Stimulated activated CD4-positive, alpha-beta T cell treated with anti-CD3 and anti-CD28 coated beads, Interleukin-15, amount 100 ng/mL, for 48 hours (primary cell): ENCODE data around the gene NOC2L.
"Not testable (repeated sequence)": the region's sequence is repeated elsewhere in the genome, so short reads cannot be mapped to it uniquely, and the experiment has no call there.

ENCODE experiments used
- DNase-seq, 2 donors: peaks; one replicate each; pipeline ENCODE4 v3.0.0-alpha.2; 2020; ENCODE audit warnings: low read depth in 2 of 2

NOC2L gene

DNA sequence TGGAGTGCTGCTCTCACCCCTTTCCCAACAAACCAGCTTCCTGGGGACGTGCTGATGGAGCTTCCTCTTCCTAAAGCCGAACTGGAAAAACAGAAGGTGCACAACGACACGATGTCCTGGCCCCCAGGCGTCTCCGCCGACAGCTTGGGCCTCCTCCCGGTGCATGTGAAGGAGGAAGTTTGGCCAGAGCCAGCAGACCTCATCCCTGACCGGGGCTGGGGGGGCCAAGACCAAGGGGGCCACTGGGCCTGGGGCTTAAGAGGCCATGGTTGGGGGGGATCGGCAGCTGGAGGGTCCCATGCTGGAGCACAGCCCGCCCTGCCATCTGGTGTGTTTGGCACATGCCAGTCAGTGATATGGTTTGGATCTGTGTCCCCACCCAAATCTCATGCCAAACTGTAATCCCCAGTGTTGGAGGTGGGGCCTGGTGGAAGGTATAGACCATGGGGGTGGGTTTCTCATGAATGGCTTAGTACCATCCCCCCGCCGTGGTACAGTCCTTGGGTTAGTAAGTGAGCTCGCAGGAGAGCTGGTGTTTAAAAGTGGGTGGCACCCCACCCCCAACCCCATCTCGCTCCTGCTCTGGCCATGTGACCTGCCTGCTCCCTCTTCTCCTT lies 34.4 kb upstream of the NOC2L start:
- DNase-seq, result no peak

DNA sequence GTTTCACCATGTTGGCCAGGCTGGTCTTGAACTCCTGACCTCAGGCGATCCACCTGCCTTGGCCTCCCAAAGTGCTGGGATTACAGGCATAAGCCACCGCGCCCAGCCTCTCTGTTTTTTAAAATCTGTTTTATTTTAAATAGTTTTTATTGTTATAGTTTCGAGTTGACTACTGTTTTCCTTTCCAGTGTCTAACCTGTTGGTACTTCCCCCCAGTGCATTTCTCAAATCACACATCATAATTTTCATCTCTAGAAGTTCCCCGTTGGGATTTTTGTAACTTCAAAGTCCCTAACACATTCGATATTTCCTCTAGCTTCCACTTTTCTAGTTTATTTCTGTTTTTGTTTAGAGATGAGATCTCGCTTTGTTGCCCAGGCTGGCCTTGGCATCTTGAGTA lies 33.3 kb upstream of the NOC2L start:
- no peak for DNase-seq

DNA sequence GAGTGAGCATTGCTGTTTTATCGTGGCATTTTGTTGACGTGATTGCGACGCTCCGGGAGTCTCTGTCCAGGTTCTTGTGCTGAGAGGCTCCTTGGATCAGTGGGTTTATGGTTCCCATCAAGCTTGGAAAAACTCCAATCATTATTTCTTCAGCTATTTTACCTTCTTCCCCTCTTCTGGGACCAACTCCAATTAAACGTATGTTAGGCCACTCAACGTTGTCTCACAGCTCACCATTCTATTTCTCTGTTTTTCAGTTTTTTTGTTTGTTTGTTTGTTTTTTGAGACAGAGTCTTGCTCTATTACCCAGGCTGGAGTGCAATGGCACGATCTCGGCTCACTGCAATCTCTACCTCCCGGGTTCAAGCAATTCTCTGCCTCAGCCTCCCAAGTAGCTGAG lies 32.8 kb upstream of the NOC2L start:
- DNase-seq, result no peak

DNA sequence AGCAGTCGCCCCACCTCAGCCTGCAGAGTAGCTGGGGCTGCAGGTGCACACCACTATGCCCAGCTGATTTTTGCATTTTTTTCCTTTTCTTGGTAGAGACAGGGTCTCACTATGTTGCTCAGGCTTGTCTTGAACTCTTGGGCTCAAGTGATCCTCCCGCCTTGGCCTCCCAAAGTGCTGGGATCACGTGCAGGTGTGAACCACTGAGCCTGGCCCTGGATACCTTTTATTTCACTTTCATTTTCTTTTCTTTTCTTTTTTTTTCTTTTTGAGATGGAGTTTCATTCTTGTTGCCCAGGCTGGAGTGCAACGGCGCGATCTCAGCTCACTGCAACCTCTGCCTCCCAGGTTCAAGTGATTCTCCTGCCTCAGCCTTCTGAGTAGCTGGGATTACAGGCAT lies 32.2 kb upstream of the NOC2L start:
- DNase-seq, result not testable (repeated sequence)

DNA sequence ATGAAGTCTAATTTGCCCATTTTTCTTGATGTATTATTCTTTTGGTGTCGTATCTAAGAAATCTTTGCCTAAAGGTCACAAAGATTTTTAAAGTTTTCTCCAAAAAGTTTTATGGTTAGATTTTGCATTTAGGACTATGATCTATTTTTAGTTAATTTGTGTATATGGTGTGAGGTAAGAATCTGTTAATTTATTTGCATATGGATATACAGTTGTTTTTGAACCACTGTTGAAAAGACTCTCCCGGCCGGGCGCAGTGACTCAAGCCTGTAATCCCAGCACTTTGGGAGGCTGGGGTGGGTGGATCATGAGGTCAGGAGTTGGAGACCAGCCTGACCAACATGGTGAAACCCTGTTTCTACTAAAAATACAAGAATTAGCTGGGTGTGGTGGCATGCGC lies 29.0 kb upstream of the NOC2L start:
- DNase-seq, result not testable (repeated sequence)

DNA sequence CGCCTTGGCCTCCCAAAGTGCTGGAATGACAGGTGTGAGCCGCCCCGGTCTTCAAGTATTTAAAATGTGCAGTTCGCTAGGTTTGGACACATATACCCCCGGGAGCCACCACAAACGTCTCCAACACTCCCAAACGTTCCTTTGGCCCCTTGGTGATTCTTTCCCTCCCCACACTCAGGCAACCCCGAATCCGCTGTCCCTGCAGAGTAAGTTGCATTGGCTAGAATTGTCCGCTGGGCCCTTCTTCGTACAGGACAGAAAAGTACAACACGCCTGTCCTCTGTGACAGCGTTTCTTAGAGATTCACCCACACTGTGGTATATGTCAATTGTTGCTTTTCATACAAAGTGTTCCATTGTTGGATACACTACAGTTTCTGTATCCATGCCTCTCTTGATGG lies 26.1 kb upstream of the NOC2L start:
- no peak for DNase-seq

DNA sequence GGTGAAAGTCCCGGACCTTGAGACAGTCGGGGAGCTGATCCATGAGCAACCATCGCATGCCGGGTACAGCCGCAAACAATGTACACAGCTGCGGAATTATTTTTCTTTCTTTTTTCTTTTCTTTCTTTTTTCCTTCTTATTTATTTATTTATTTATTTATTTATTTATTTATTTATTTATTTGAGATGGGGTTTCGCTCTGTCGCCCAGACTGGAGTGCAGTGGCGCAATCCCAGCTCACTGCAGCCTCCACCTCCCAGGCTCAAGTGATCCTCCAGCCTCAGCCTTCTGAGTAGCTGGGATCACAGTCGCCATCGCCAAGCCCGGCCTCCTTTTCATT lies 25.4 kb upstream of the NOC2L start:
- no peak for DNase-seq

DNA sequence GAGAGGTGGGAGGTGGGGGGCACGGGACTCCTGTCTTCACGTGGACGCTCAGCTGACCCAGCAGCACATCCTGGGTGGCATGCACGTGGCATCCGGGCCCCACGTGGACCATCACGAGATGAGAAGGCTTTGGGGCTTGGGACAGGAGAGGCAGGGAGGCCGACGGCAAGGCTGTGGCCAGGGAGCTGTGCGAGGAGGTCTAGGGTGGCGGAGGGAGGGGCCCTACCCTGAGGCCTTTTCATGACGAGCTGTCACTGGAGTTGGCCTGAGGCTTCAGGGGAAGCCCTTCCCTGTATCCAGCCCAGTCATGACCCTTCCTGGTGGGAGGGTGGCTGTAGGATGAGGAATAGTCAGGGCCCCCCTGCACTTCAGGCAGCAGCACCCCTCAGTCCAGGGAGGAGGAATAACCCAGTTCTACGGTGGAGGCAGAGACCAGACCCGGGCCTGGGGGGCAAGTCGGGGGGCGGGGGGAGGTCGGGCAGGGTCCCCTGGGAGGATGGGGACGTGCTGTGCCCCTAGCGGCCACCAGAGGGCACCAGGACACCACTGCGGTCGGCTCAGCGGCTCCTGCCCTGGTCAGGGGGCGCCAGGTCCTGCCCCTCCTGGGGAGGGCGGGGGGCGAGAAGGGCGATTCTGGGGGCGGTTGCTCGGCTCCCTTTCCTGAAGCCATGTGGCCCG lies 24.9 kb upstream of the NOC2L start:
- DNase-seq, result peak in 1 of 2 donors; percentile 42

DNA sequence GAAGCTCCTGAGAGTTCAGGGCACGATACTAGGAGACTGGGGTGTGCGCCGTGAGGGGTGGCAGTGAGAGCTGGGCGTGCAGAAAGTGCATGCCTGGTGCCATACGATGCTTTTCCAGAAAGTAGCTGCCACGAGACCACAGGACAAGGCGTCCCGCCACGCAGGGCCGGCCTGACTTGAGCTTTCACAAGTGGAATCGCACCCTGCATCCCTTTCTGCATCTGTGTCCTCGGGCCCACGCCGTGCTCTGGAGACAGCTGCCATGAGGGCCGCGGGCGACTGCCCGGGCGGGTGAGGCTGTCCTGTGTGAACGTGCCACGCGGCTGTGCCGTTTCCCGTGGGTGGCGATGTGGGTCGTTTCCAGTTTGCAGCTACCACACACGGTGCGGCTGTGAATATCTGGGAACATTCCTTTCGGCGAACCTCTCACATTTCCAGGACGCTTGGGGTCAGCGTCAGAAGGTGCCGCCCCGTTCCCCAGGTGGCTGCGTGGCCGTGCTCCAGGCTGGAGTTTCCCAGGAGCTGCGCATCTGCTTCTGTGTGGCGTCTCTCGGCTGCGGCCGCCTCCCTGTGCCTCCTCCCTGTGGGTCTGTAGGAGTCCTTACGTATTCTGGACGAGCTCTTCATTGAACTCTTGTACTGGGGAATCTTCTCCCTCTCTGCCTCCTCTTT lies 23.8 kb upstream of the NOC2L start:
- no peak for DNase-seq

DNA sequence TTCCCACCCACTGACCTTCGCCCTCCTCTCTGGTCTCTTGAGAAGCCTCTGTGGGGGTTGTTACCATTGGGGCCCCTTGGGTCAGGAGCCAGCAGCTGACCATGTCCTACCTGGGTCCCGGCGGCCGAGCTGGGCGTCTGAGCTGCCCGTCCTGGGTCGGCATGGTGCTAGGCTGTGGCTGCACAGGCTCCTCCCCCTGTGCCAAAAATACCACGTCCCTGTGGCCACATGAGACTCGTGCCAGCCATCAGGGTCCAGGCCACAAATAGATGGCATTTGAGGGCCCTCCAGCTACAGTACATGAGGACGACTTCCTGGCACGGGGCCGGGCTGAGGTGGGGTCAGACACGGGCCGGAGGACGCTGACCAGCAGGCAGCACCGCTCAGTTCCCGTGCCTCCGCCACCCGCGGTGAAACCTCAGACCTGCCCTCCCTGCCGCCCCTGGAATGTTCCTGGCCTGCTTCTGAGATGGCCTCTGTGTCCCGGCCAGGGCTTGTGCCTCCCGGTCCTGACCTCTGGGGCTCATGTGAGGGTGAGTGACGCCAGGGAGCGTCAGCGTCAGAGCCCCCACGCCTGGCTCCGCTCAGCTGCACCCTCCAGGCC lies 23.0 kb upstream of the NOC2L start, which contains the start of gene PERM1:
PERM1 (minus strand) TSS at position 139 of the 604 bp plus-strand sequence. CDS start 1,064 bp downstream, outside the sequence.
- DNase-seq, result no peak

DNA sequence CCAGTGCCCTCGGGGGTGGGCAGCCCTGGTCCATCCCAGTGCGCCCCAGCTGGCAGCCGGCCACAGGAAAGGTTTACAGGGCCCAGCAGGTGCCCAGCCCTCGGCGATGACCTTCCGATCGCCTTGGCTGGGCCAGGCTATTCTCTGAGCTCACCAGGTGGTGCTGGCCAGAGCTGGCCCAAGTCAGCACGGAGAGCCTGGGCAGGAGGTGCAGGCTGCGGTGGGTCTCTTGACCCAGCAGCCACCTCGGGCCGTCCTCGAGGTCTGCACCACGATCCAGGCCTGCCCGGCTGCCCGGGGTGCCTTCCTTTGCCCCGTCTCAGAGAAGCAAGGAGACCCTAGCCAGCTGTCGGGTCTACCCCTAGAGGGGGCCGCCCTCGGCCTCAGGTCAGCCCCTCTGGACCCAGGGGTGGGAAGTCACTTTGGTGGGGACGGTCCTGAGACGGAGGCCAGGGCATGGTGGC lies 22.5 kb upstream of the NOC2L start:
- DNase-seq, result no peak

DNA sequence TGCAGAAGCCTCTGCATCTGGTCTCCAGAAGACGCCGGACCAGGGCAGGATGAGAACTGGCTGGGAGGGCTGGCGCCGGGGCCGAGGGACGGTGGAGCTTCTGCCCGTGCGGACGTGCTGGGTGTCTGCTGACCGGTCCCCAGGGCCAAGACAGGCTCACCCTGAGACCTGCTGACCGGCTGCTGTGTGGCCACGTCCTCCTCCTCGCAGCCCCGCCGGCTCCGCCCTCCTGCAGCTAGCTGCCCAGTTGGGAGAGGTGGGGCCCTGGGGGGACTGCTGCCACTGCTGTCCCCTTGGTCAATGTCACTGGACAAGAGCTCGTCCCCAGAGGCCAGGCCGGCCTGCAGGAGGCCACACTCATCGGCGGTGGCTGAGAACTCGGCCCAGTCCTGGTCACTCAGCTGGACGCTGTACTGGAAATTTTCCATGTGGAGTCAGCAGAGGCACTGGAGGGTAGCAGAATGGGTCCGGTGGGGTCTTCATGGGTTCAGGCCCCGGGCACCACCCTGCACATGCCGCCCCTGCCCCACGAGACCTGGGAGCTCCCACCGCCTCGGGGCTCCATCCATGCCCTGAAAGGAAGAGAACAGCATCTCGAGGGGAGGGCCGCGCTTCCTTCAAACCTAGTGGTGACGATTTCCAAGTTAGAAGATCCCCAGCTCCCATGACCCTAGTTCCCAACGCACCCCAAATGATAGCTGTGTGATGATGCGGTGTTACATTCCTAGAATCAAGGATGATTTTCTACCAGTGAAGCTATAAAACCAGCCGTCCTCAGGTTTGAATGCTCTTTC lies 21.7 kb upstream of the NOC2L start:
- DNase-seq, result no peak

DNA sequence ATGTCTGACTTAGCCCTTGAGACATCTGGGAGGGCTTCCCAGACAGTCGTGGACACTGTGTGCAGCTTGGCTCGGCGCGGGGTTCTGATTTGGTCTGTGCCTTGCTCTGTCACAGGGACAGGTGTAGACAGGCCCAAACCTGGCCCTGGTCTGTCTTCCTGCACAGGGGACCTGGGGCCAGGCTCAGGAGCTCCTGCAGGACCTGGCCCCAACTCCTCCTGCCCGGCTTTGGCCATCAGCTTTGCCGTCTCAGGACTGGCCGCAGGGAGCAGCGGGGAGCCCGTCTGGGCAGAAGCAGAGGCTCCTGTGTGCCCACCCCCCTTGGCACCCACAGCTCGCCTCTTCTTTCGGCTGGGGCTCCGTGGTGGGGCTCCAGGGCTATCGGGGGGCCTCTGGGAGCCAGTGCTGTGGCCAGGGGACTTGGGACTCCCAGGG lies 21.1 kb upstream of the NOC2L start:
- no peak for DNase-seq

DNA sequence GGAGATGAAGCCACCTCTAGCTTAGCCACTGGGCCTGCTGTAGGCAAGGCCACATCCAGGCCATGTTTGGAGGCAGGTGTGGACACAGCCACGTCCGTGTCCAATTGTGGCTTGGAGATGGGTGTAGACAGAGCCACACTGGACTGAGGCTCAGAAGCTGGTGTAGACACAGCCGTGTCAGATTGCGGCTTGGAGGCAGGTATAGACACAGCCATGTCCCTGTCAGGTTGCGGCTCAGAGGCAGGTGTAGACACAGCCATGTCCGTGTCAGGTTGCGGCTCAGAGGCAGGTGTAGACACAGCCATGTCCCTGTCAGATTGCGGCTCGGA lies 20.7 kb upstream of the NOC2L start:
- DNase-seq, result no peak

DNA sequence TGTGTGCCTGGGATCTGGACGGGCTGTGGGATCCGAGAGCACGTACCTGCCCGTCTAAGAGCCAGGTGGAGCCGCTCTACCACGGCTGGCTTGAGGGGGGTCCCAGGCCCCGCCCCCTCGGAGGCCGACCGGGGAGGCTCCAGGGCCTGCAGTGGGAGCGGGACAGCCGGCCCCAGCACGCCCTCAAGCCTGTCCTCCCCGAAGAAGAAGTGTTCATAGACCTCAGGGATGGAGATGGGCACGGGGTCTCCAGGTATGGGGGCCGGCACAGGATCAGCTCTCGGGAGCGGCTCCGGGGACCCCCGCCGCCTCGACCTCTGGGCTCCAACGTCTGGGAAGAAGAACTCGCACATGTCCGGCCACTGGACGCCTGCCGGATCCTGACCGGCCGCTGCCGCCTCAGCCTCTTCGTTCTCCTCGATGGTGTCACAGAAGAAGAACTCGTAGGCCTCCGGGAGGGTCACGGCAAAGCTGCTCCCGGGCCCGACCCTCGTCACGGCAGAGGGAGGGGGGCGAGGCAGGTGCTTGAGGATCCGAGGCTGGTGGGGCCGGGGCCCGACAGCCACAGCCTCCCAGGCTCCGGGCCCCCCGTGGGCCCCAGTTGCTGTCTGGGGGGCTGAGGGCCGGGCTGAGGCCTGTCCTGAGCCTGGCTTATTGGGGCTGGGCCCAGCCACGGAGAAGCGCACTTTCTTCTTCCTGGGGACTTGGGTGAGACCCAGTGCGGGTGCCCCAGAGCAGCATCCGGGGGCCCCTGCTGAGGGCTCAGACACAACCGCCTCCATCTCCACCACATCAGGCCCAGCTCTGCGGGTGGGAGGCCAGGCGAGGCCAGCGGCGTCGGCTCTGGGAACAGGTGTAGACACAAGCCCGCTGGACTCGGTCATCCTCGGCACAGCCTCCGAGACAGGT lies 20.0 kb upstream of the NOC2L start:
- DNase-seq, result no peak

DNA sequence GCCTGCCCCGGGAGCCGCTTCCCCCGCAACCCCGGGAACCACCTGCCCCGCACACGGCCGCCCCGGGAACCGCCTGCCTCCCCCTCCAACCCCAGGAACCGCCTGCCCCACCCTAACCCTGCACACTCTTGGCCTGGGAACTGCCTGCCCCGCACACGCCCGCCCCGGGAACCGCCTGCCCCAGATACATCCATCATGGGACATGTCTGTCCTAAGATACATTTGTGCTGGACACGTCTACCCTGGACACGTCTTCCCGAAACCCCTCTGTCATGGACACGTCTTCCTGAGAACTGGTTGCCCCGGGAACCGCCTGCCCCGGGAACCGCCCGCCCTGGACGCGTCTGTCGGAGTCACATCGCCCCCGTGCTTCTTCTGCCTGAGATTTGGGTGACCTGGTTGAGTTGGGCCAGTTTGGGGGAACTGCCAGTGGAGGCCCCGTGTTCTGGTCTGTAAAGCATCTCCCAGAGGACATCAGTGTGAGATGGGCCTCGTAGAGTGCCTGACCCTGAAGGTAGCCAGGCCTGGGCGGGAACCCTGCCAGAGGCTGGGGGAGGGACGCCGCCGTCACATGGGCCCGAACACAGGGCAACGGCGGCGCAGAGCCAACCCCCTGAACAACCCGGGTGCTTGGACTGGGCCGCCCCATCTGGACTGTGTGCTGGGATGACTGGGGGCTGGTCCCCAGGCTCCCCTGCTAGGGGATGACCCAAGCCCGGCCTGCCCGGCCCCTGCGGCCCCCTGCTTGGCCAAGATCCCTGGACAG lies 19.2 kb upstream of the NOC2L start:
- DNase-seq, result no peak

DNA sequence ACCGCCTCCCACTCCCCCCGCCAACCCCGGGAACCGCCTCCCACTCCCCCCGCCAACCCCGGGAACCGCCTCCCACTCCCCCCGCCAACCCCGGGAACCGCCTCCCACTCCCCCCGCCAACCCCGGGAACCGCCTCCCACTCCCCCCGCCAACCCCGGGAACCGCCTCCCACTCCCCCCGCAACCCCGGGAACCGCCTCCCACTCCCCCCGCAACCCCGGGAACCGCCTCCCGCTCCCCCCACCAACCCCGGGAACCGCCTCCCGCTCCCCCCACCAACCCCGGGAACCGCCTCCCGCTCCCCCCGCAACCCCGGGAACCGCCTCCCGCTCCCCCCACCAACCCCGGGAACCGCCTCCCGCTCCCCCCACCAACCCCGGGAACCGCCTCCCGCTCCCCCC lies 17.7 kb upstream of the NOC2L start:
- not testable (repeated sequence) for DNase-seq

DNA sequence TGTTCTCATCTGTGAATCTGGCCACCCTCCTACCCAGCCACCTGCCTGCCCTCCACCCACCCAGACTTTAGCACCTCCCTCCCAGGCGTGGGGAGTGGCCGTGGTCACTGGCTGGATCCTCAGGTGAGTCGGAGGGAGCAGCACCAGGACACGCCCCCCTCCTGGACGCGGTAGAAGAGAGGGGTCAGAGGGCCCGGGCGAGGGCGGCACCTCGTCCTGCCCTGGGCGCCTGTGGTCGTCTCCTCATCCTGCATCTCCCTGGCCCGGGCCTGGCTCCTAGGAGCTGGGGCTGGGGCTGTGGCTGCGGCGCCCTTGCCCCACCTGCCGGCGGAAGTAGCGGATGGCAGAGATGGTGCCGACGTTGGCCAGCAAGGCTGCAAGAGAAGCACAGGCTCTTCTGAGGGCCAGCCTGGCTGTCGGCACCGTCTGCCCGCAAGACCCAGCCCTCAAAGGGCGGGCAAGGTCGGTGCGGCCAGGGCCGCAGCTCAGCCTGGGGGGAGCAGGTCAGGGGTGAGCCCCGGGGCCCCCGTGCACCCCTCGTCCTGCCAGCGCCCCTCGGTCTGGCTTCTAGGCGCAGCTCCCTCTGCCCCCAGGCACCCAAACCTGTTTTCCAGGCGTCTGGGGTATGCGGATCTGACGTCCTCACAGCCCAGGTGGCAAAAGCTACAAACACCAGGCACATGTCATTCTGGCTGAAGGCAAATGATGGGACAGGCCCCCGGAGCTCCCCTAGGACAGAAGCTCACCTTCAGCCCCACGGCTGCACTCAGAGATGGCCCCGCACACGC lies 17.0 kb upstream of the NOC2L start:
- peak; percentile 42 to 60 for DNase-seq

DNA sequence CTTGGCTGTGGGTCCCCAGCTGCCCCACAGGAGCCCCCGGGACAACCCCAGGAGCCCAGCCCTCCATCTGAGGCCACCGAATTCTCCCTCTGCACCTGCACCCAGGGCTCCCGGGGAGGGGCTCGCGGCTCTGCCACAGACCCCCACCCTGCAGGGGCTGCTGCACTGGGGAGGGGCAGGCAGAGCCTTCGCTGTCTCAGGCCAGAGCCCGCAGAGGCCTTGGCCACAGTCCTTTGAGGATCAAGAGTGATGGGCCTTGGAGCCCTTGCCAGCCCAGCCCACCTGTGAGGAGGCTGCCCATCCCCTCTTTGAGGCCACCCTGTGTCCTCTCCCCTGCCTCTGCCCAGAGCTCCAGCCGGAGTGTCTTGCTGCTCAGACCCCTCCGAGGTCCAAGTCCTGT lies 16.3 kb upstream of the NOC2L start:
- DNase-seq, result no peak
